Cardiac muscle cell (in vitro differentiated cells and primary cell): ENCODE results near the gene CENPB. TPM values are rescaled to one million over a fixed set of nuclear protein-coding genes. Genes with fewer than 3 reads are reported as not detected.
"Not testable (repeated sequence)": the region's sequence is repeated elsewhere in the genome, so short reads cannot be mapped to it uniquely, and the experiment has no call there.

ENCODE experiments used
- DNase-seq, 2 donors: peaks; one replicate each; pipeline versions ENCODE4 v3.0.0 to v3.0.0-alpha.2; 2010 to 2017; ENCODE audit warnings: low read depth in 1 of 2, low spot score in 1 of 2
- H3K27ac ChIP-seq: fragments of 200-600 bp; sonication (generic); 2 replicates; pipeline ENCODE4 v1.5.1; 2016
- H3K27me3 ChIP-seq: fragments of 200-600 bp; sonication (generic); 2 replicates; pipeline ENCODE4 v1.6.0; 2016; ENCODE audit warnings: control low read depth
- H3K36me3 ChIP-seq: fragments of 200-600 bp; sonication (generic); 2 replicates; pipeline ENCODE4 v1.5.1; 2016; ENCODE audit warnings: control low read depth
- H3K4me1 ChIP-seq: fragments of 200-600 bp; sonication (generic); 2 replicates; pipeline ENCODE4 v1.8.1; 2017; ENCODE audit warnings: low read depth, mild to moderate bottlenecking, mixed run types
- H3K4me3 ChIP-seq: fragments of 200-600 bp; sonication (generic); 2 replicates; pipeline ENCODE4 v1.5.1; 2016; ENCODE audit warnings: mild to moderate bottlenecking
- H3K9me3 ChIP-seq: fragments of 200-600 bp; sonication (generic); 2 replicates; pipeline ENCODE4 v1.5.1; 2017; ENCODE audit warnings: low read depth, mild to moderate bottlenecking, control low read depth
- polyA plus RNA-seq: library from polyadenylated mRNA; unstranded; fragments of >200 nt; fragmentation: Nextera tagmentation; extraction: Ambion mirVana; gene quantifications from 2 replicates; pipeline ENCODE4 v1.2.1, GENCODE V29; 2016
- total RNA-seq: library from RNA; depleted of rRNA; stranded (reverse); fragments of >200 nt; gene quantifications from 2 replicates; pipeline ENCODE4 v1.2.3, GENCODE V29; 2016
- TF ChIP-seq, protein P1 (sequence below): IDR thresholded peaks from 2 replicates; pipeline ENCODE4 v1.5.1; 2012; ENCODE audit warnings: low read depth, mild to moderate bottlenecking, low read length

The CENPB gene
- 45.0 and 47.6 TPM in 2 replicates for total RNA-seq
- polyA plus RNA-seq, result 10.5 and 12.5 TPM in 2 replicates

DNA sequence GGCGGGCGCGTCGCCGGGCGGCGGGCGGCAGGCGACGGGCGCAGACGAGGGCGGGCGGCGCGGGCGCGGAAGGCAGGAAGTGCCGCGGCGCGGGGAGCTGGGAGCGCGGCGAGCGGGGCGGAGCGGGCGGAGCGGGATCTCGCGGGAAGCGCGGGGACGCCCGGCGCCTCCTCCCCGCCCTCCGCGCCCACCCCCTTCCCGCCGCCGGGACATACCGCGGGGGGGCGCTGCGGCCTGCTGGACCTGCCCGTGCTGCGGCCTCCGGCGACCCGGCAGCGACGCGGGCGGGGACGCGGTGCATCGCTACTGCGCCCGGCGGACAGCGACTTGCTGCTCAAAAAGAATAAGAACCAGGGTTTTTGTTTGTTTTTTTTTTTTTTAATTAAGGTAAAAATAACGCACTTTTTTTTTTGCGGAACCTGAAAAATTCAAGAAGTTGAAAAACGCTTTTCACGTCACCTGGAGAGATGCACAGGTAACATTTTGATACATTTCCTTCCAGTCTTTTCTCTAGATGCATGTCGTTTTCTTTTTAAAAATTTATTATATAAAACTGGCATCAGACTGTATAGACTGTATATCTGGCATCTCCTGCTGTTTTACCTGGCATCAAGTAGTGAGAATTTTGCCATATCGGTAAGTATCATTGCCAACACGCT lies at the start of gene CENPB:
Gene CENPB (minus strand): TSS at position 76 of the 659 bp plus-strand sequence. CDS start 257 bp downstream, outside the sequence.
- Histone ChIP-seq H3K4me1 (peaks cover 5% of the 10 kb centered on the region), H3K27me3 (peaks cover 4% of the 10 kb centered on the region), H3K9me3 (no peaks in the 10 kb centered on the region), H3K4me3 (peak within 1 kb of the TSS; percentile 47), H3K27ac (no peak within 1 kb of the TSS), H3K36me3 (no peaks in the 10 kb centered on the region)
- peak; percentile 89 to 93 for DNase-seq
- TF ChIP-seq, protein P1, sequence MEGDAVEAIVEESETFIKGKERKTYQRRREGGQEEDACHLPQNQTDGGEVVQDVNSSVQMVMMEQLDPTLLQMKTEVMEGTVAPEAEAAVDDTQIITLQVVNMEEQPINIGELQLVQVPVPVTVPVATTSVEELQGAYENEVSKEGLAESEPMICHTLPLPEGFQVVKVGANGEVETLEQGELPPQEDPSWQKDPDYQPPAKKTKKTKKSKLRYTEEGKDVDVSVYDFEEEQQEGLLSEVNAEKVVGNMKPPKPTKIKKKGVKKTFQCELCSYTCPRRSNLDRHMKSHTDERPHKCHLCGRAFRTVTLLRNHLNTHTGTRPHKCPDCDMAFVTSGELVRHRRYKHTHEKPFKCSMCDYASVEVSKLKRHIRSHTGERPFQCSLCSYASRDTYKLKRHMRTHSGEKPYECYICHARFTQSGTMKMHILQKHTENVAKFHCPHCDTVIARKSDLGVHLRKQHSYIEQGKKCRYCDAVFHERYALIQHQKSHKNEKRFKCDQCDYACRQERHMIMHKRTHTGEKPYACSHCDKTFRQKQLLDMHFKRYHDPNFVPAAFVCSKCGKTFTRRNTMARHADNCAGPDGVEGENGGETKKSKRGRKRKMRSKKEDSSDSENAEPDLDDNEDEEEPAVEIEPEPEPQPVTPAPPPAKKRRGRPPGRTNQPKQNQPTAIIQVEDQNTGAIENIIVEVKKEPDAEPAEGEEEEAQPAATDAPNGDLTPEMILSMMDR, result peak; percentile 57

GRCh38 chr20:3836132-3836531 lies 49.6 kb upstream of the CENPB start:
- no peak for DNase-seq
- Histone ChIP-seq H3K27me3 (no peaks in the 10 kb centered on the region), H3K27ac (no peak overlapping the region), H3K9me3 (no peaks in the 10 kb centered on the region), H3K36me3 (no peaks in the 10 kb centered on the region), H3K4me3 (no peak overlapping the region), H3K4me1 (no peaks in the 10 kb centered on the region)
- TF ChIP-seq, protein P1, result no peak

- H3K36me3 ChIP-seq, H3K27ac ChIP-seq, H3K9me3 ChIP-seq, H3K4me3 ChIP-seq, H3K4me1 ChIP-seq, DNase-seq, H3K27me3 ChIP-seq: not testable (repeated sequence)
These were observed 43.4 kb upstream of the CENPB start for GRCh38 chr20:3829891-3830290.

- H3K27ac ChIP-seq, result no peak overlapping the region
- peaks cover 3% of the 10 kb centered on the region for H3K36me3 ChIP-seq
- no peaks in the 10 kb centered on the region for H3K27me3 ChIP-seq
- no peaks in the 10 kb centered on the region for H3K4me1 ChIP-seq
- DNase-seq, result no peak
- H3K9me3 ChIP-seq, result no peaks in the 10 kb centered on the region
- TF ChIP-seq, protein P1, result no peak
- no peak overlapping the region for H3K4me3 ChIP-seq
These were observed 42.3 kb upstream of the CENPB start for GRCh38 chr20:3828798-3829197.

GRCh38 chr20:3826420-3826819 lies 39.9 kb upstream of the CENPB start:
- no peaks in the 10 kb centered on the region for H3K27me3 ChIP-seq
- H3K9me3 ChIP-seq, result no peaks in the 10 kb centered on the region
- H3K4me3 ChIP-seq, result no peak overlapping the region
- no peak overlapping the region for H3K27ac ChIP-seq
- no peaks in the 10 kb centered on the region for H3K4me1 ChIP-seq
- no peak for DNase-seq
- peaks cover 10% of the 10 kb centered on the region for H3K36me3 ChIP-seq
- TF ChIP-seq, protein P1, result no peak

DNA sequence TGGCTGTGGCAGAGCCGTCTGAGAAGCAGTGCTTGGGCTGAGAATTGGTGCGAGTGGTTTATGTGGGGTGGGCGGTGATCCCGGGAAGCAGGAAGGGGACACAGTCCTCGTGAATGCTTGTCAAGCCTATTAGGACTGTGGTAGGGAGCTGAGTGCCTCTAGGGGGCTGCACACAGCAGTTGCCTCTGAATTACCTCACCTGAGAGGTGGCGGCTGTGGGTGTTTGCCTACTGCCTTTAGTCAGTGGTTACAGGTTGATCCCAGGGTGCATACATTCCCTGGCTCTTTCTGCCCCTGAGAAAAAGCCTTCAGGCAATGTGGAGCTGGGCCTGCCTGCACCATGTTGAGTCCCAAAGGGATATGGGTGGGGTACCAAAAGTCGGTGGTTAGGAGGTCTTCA lies 39.0 kb upstream of the CENPB start:
- Histone ChIP-seq H3K4me1 (no peaks in the 10 kb centered on the region), H3K4me3 (no peak overlapping the region), H3K36me3 (peaks cover 10% of the 10 kb centered on the region), H3K9me3 (no peaks in the 10 kb centered on the region), H3K27ac (no peak overlapping the region), H3K27me3 (no peaks in the 10 kb centered on the region)
- TF ChIP-seq, protein P1, result no peak
- no peak for DNase-seq
